HG03066 (cell line): Measurements from ENCODE around the gene CACNA1A.
"Not testable (repeated sequence)": the region's sequence is repeated elsewhere in the genome, so short reads cannot be mapped to it uniquely, and the experiment has no call there.

Source experiments
- ATAC-seq: cut with Tn5 transposase; IDR thresholded peaks from one replicate; pipeline ENCODE4 v1.9.1; 2021; ENCODE audit warnings: low read depth; ENCODE audit not compliant: unreplicated experiment

Gene CACNA1A

GRCh38 chr19:13506471-13506820, at the start of gene CACNA1A:
TSS of gene CACNA1A (minus strand) at chr19:13506479. CDS start at chr19:13506224, 255 bp downstream.
- no peak for ATAC-seq

DNA sequence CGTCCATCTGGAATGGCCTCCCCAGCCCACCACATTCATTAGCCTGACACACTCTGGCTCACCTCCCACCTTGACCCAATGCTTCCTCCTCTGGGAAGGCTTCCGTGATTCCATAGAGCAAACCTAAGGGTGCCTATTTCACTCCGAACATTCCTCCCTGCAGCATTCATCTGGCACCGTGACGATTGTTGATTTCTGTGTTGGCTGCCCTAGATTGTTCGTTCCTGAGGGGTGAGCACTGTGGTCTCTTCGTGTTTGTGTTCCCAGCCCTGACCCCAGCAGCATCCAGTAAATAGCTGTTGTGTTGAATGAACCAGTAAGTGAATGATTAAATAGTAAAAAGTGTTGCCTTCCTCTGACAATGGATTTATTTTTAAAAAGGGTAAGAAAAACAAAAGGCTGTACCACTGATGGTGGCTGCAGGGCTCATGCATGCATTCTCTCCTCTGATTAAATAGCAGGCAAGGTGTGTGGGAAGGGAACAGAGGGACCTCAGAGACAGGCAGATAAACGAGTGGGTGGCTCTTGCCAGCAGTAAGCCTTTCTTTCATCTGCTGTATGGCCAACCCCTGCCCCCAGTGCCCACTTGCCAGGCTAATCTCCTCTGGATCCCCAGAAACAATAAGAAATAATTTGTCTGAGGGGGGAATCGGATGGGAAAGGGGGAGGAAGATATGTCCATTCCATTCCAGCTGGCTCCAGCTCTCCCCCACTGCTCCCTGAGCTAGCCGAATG, 48.4 kb upstream of the CACNA1A start:
- no peak for ATAC-seq

DNA sequence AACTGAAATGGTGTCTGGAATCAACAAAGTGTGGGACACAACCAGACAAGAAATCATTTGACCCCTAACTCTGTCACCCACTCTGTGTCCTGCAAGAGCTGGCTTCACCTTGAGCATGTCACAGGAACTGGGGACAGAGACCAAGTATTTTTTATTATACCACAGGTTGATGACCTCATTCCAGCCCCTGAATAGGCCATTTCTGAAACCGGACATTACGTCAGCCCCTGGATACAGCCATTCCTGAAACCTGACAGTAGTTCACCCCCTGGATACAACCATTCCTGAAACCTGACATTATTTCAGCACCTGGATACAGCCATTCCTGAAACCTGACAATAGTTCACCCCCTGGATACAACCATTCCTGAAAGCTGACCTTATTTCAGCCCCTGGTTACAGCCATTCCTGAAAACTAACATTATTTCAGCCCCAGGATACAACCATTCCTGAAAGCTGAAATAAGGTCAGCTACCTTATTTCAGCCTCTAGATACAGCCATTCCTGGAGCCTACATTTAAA, 47.7 kb upstream of the CACNA1A start:
- no peak for ATAC-seq

GRCh38 chr19:13548131-13548530, 41.9 kb upstream of the CACNA1A start:
- no peak for ATAC-seq

GRCh38 chr19:13547102-13547501, 40.8 kb upstream of the CACNA1A start:
- ATAC-seq, result no peak

GRCh38 chr19:13544423-13544822, 38.1 kb upstream of the CACNA1A start:
- ATAC-seq, result no peak

GRCh38 chr19:13541554-13541953, 35.3 kb upstream of the CACNA1A start:
- ATAC-seq, result no peak

DNA sequence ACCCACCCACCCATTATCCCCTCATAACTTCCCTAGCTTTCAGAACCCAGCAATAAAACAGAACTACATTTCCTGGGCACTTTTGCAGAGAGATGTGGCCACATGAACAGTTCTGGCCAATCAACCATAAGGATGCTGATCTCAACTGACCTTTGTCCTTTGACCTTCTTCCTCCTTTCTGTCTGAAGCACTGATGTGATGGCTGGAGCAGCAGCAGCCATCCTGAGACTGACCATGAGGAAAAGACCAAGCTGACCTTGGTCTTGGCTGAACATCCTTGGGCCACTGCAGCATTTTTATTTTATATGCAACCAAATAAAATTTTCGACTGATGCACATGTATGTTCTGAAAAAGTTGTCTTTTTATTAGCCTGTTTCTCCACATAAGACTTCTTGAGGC, 33.1 kb upstream of the CACNA1A start:
- no peak for ATAC-seq

- ATAC-seq, result no peak
Observed at GRCh38 chr19:13538601-13539253, 32.4 kb upstream of the CACNA1A start.

- no peak for ATAC-seq
Observed at GRCh38 chr19:13537454-13537853, 31.2 kb upstream of the CACNA1A start.

DNA sequence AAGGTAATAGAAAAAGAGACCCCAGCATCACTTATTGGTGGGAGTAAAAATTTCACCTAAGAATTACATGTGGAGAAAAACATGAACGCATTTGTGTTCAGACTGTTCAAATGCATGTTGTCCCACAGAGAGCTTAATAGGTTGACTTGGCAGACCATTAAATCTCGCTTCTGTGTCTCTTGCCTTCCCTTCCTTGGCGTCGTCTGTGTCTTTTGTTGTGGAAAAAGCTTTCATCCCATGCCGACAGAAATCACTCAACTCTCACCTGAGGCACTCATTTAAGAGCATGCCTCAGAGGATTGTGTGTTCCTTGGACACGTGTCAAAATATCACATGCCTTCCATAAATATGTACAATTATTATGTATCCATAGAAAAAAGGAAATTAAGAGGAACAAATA, 24.4 kb upstream of the CACNA1A start:
- no peak for ATAC-seq

GRCh38 chr19:13529721-13530120, 23.4 kb upstream of the CACNA1A start:
- not testable (repeated sequence) for ATAC-seq

GRCh38 chr19:13526552-13526951, 20.3 kb upstream of the CACNA1A start:
- no peak for ATAC-seq

DNA sequence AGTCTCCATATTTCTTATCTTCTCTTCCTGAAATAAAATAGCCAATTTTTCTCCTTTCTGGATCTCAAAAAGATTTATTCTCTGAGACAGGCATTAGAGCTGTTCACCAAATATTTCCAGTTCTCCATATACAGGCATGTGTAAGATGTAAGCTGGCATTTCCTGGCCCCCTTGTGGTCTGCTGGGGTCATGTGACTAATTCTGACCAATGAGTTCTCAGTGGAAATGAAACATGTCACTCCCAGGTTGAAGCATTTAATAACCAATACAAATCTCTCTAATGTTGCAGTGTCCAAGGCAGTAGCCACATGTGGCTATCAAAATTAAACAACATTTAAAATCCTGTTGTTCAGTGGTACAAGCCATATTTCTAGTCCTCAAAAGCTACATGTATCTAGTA, 14.8 kb upstream of the CACNA1A start:
- ATAC-seq, result no peak

GRCh38 chr19:13511947-13512346, 5.7 kb upstream of the CACNA1A start:
- no peak for ATAC-seq

- ATAC-seq, result no peak
Observed at GRCh38 chr19:13507053-13507611, 853 bp upstream of the CACNA1A start.

GRCh38 chr19:13505761-13506470, 363 bp downstream of the CACNA1A start:
- no peak for ATAC-seq

DNA sequence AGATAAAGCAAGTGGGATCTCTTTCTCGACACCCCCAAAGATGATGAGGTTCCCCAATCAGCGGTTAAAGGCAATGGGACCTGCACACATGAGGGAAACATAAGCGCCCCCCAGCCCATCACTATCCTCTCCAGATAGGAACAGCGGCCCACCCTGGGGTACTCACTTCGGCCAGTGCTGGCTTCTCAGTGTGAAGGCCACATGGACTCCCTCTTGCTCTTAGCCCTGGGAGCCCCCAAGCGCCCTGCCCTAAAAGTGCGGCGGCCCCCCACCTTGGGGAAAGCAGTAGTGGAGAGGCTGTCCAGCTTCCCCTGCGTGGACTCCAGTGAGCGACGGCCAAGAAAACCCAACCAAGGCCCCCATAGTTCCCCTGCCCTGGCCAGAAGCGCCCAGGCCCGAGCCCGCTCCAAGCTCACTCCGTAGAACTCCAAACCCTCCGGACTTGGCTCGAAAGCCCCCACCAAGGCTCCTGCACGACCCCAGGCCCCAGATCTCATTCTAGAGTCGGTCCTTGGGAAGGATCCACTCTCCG, 1.0 kb downstream of the CACNA1A start:
- no peak for ATAC-seq

DNA sequence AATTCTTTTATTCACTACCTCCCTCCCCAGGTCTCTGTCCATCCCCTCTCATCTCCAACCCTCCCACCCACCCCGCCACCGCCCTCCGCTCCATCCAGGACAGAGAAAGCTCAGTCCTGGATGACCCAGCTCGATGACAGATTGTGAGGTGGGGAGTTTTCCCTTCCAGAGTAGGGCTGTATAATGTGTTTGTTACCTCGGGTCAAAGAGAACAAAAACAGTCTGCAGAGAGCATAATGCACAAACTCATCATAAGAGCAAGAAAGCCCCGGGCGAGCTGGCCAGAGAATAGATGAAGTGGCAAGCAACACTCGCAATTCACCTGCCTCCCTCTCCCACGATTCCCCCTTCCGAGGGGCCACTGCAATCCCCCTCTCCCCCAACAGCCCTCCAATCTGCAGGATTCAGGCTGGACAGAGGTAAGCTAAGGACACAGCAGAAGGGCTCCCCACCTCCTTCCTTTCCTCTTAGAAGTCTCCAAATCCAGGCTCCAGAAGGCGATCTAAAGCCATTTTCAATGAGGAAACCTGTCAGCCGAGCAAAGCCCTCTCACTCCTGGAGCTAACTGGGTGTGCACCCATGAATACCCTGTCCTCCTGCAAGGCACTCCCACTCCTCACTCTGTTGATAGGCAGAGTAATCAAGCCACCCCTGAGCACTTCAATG, 2.6 kb downstream of the CACNA1A start:
- no peak for ATAC-seq

DNA sequence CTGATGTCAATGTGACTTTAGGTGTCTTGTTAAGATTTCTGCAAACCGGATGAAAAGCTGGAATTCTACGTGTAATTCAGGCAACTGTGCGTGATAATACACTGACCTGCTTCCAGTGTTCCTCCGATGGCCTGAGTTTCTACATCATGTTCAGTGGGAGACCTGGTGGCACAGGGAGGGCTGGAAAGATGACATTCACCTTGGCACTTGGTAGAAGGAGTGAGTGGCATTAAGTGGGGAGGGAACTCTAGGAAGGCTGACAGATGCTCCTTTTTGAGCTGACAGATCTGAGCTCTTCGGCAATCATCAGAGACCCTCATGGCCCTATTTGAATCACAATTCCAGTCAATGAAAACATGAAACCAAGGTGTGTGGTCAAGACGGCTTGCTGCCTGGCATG, 4.0 kb downstream of the CACNA1A start:
- no peak for ATAC-seq
